ENCODE results near the gene ADGRL3. TPM values are rescaled to one million over a fixed set of nuclear protein-coding genes. Genes with fewer than 3 reads are reported as not detected.
"Not testable (repeated sequence)": the region's sequence is repeated elsewhere in the genome, so short reads cannot be mapped to it uniquely, and the experiment has no call there.

Gene ADGRL3
- total and polyA plus RNA-seq, 2 donors, result 0.82 to 2.0 TPM

- H3K4me1 ChIP-seq (ENCODE audit: control insufficient read depth in 2 of 2, insufficient read depth in 2 of 2, low read length in 2 of 2), result no peaks in the 10 kb centered on the region
- no peak overlapping the region for H3K4me3 ChIP-seq (ENCODE audit: low read length in 2 of 2)
- peaks cover 0 to 5% of the 10 kb centered on the region in 2 donors for H3K9me3 ChIP-seq (ENCODE audit: control insufficient read depth in 2 of 2, insufficient read depth in 1 of 2, low read length in 1 of 2)
- DNase-seq (ENCODE audit: low read depth in 6 of 9, low spot score in 9 of 9), result no peak
- H3K36me3 ChIP-seq (ENCODE audit: control insufficient read depth in 2 of 2, insufficient read depth in 2 of 2, low read length in 1 of 2), result no peaks in the 10 kb centered on the region
- 94% methylated on average over 2 of the region's 2 CpGs for WGBS
- H3K27ac ChIP-seq (ENCODE audit: low read depth in 1 of 2, low read length in 1 of 2), result no peak overlapping the region
- no peaks in the 10 kb centered on the region for H3K27me3 ChIP-seq (ENCODE audit: control insufficient read depth in 2 of 2, insufficient read depth in 1 of 2, low read length in 1 of 2)
Measured at GRCh38 chr4:61760820-61761219, 560.7 kb downstream of the ADGRL3 start.

DNA sequence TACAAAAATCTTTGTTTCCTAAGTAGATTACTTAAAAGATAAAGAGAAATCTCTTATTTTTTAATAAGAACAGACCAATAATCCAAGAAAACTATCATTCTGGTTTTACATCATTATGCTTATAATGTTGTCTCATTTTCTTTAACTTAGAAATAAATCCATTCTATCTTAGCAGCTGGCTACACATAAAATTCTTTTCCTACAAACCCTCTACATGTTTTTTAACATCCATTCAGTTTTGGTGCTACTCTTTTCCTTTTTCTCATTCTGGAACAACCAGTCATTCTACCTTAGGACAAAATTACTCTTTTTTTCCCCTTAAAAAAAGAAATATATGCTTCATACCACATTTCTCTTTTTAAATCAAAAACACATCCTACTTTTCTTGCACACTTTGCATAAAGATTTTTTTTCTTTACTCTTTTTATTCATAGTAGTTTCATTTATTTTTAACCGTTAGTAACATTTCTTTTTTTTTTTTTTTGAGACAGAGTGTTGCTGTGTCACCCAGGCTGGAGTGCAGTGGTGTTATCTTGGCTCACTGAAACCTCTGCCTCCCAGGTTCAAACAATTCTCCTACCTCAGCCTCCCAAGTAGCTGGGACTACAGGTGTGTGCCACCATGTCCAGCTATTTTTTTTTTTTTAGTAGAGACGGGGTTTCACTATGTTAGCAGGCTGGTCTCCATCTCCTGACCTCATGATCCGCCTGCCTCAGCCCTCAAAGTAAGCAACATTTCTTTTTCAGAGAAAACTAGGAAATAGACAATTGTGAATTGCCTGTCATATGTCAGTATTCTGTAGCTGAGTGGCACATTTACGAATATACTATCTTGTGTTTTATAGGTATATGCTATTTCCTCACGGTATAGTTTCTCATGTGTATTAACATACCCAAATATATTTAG lies 562.8 kb downstream of the ADGRL3 start:
- H3K27ac ChIP-seq (ENCODE audit: low read depth in 1 of 2, low read length in 1 of 2), result no peak overlapping the region
- H3K9me3 ChIP-seq (ENCODE audit: control insufficient read depth in 2 of 2, insufficient read depth in 1 of 2, low read length in 1 of 2), result peaks cover 0 to 5% of the 10 kb centered on the region in 2 donors
- 93% methylated on average over 5 of the region's 5 CpGs for WGBS
- no peak overlapping the region for H3K4me3 ChIP-seq (ENCODE audit: low read length in 2 of 2)
- DNase-seq (ENCODE audit: low read depth in 6 of 9, low spot score in 9 of 9), result no peak
- H3K4me1 ChIP-seq (ENCODE audit: control insufficient read depth in 2 of 2, insufficient read depth in 2 of 2, low read length in 2 of 2), result no peaks in the 10 kb centered on the region
- H3K36me3 ChIP-seq (ENCODE audit: control insufficient read depth in 2 of 2, insufficient read depth in 2 of 2, low read length in 1 of 2), result no peaks in the 10 kb centered on the region
- H3K27me3 ChIP-seq (ENCODE audit: control insufficient read depth in 2 of 2, insufficient read depth in 1 of 2, low read length in 1 of 2), result no peaks in the 10 kb centered on the region

GRCh38 chr4:61763682-61764081 lies 563.6 kb downstream of the ADGRL3 start:
- Histone ChIP-seq H3K36me3 (ENCODE audit: control insufficient read depth in 2 of 2, insufficient read depth in 2 of 2, low read length in 1 of 2) (no peaks in the 10 kb centered on the region), H3K9me3 (ENCODE audit: control insufficient read depth in 2 of 2, insufficient read depth in 1 of 2, low read length in 1 of 2) (peaks cover 0 to 5% of the 10 kb centered on the region in 2 donors), H3K4me1 (ENCODE audit: control insufficient read depth in 2 of 2, insufficient read depth in 2 of 2, low read length in 2 of 2) (no peaks in the 10 kb centered on the region), H3K4me3 (ENCODE audit: low read length in 2 of 2) (no peak overlapping the region), H3K27ac (ENCODE audit: low read depth in 1 of 2, low read length in 1 of 2) (no peak overlapping the region), H3K27me3 (ENCODE audit: control insufficient read depth in 2 of 2, insufficient read depth in 1 of 2, low read length in 1 of 2) (no peaks in the 10 kb centered on the region)
- DNase-seq (ENCODE audit: low read depth in 6 of 9, low spot score in 9 of 9), result no peak

DNA sequence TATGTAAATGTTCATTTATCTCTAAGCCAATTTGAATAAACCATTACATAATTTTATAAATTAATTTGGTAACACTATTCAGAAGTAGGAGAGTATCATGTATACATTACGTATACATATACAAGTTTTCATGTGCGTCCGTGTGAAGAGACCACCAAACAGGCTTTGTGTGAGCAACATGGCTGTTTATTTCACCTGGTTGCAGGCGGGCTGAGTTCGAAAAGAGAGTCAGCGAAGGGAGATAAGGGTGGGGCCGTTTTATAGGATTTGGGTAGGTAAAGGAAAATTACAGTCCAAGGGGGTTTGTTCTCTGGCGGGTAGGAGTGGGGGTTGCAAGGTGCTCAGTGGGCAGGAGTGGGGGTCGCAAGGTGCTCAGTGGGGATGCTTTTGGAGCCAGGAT lies 564.0 kb downstream of the ADGRL3 start:
- H3K9me3 ChIP-seq (ENCODE audit: control insufficient read depth in 2 of 2, insufficient read depth in 1 of 2, low read length in 1 of 2); H3K4me3 ChIP-seq (ENCODE audit: low read length in 2 of 2); H3K27ac ChIP-seq (ENCODE audit: low read depth in 1 of 2, low read length in 1 of 2); H3K27me3 ChIP-seq (ENCODE audit: control insufficient read depth in 2 of 2, insufficient read depth in 1 of 2, low read length in 1 of 2); H3K4me1 ChIP-seq (ENCODE audit: control insufficient read depth in 2 of 2, insufficient read depth in 2 of 2, low read length in 2 of 2); H3K36me3 ChIP-seq (ENCODE audit: control insufficient read depth in 2 of 2, insufficient read depth in 2 of 2, low read length in 1 of 2); DNase-seq (ENCODE audit: low read depth in 6 of 9, low spot score in 9 of 9): not testable (repeated sequence)
- WGBS, result 84% methylated on average over 7 of the region's 9 CpGs

- H3K27ac ChIP-seq (ENCODE audit: low read depth in 1 of 2, low read length in 1 of 2); H3K4me1 ChIP-seq (ENCODE audit: control insufficient read depth in 2 of 2, insufficient read depth in 2 of 2, low read length in 2 of 2); DNase-seq (ENCODE audit: low read depth in 6 of 9, low spot score in 9 of 9); H3K9me3 ChIP-seq (ENCODE audit: control insufficient read depth in 2 of 2, insufficient read depth in 1 of 2, low read length in 1 of 2); H3K27me3 ChIP-seq (ENCODE audit: control insufficient read depth in 2 of 2, insufficient read depth in 1 of 2, low read length in 1 of 2); H3K4me3 ChIP-seq (ENCODE audit: low read length in 2 of 2); H3K36me3 ChIP-seq (ENCODE audit: control insufficient read depth in 2 of 2, insufficient read depth in 2 of 2, low read length in 1 of 2): not testable (repeated sequence)
- WGBS, result 96% methylated on average over 12 of the region's 14 CpGs
Measured at GRCh38 chr4:61769444-61770167, 569.5 kb downstream of the ADGRL3 start.

DNA sequence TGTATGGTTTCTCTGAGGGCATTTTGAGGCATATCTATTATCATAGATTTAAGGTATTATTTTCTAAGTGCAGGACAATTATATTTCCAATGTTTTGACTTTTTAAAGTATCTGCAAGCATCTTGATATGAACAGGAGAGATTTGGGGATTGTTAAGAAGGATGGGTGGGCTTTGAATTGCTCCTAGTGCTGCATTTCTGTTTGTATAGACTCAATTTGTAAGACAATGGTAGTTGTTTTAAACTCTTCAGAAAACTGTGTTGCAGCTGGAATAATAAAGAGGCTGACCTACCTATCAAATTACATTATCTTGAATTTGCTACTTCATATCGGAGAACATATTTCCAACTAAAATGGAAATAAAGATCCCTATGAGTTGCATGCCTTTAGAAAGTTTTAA lies 570.3 kb downstream of the ADGRL3 start:
- no peaks in the 10 kb centered on the region for H3K4me1 ChIP-seq (ENCODE audit: control insufficient read depth in 2 of 2, insufficient read depth in 2 of 2, low read length in 2 of 2)
- H3K36me3 ChIP-seq (ENCODE audit: control insufficient read depth in 2 of 2, insufficient read depth in 2 of 2, low read length in 1 of 2), result no peaks in the 10 kb centered on the region
- H3K27ac ChIP-seq (ENCODE audit: low read depth in 1 of 2, low read length in 1 of 2), result no peak overlapping the region
- no peak overlapping the region for H3K4me3 ChIP-seq (ENCODE audit: low read length in 2 of 2)
- no peaks in the 10 kb centered on the region for H3K9me3 ChIP-seq (ENCODE audit: control insufficient read depth in 2 of 2, insufficient read depth in 1 of 2, low read length in 1 of 2)
- no peak for DNase-seq (ENCODE audit: low read depth in 6 of 9, low spot score in 9 of 9)
- 92% methylated on average over 1 of the region's 1 CpG for WGBS
- no peaks in the 10 kb centered on the region for H3K27me3 ChIP-seq (ENCODE audit: control insufficient read depth in 2 of 2, insufficient read depth in 1 of 2, low read length in 1 of 2)

- no peaks in the 10 kb centered on the region for H3K27me3 ChIP-seq (ENCODE audit: control insufficient read depth in 2 of 2, insufficient read depth in 1 of 2, low read length in 1 of 2)
- DNase-seq (ENCODE audit: low read depth in 6 of 9, low spot score in 9 of 9), result no peak
- H3K4me3 ChIP-seq (ENCODE audit: low read length in 2 of 2), result no peak overlapping the region
- no peaks in the 10 kb centered on the region for H3K9me3 ChIP-seq (ENCODE audit: control insufficient read depth in 2 of 2, insufficient read depth in 1 of 2, low read length in 1 of 2)
- H3K36me3 ChIP-seq (ENCODE audit: control insufficient read depth in 2 of 2, insufficient read depth in 2 of 2, low read length in 1 of 2), result no peaks in the 10 kb centered on the region
- 42% methylated on average over 1 of the region's 1 CpG for WGBS
- H3K27ac ChIP-seq (ENCODE audit: low read depth in 1 of 2, low read length in 1 of 2), result no peak overlapping the region
- no peaks in the 10 kb centered on the region for H3K4me1 ChIP-seq (ENCODE audit: control insufficient read depth in 2 of 2, insufficient read depth in 2 of 2, low read length in 2 of 2)
Measured at GRCh38 chr4:61771056-61771455, 570.9 kb downstream of the ADGRL3 start.

DNA sequence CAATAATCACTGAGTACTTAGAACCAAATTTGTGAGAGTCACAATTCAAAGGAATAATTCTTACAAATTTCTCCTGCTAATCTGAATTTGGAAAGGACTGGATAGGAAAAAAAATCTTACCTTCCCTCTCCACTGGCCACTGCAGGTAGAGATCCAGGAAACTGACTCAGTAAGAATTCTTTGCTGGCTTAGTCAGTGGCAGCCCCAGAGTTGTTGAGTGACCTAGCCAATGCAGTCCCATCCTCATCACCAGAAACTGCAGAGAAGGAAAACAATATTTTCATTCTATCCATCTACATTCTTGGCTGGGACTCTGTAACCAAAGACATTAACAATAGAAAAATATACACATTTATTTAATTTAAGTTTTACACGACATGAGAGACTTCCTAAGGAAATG lies 572.0 kb downstream of the ADGRL3 start:
- Histone ChIP-seq H3K9me3 (ENCODE audit: control insufficient read depth in 2 of 2, insufficient read depth in 1 of 2, low read length in 1 of 2) (peaks cover 0 to 2% of the 10 kb centered on the region in 2 donors), H3K4me1 (ENCODE audit: control insufficient read depth in 2 of 2, insufficient read depth in 2 of 2, low read length in 2 of 2) (no peaks in the 10 kb centered on the region), H3K27ac (ENCODE audit: low read depth in 1 of 2, low read length in 1 of 2) (no peak overlapping the region), H3K4me3 (ENCODE audit: low read length in 2 of 2) (no peak overlapping the region), H3K36me3 (ENCODE audit: control insufficient read depth in 2 of 2, insufficient read depth in 2 of 2, low read length in 1 of 2) (no peaks in the 10 kb centered on the region), H3K27me3 (ENCODE audit: control insufficient read depth in 2 of 2, insufficient read depth in 1 of 2, low read length in 1 of 2) (no peaks in the 10 kb centered on the region)
- DNase-seq (ENCODE audit: low read depth in 6 of 9, low spot score in 9 of 9), result no peak
- 75% methylated on average over 1 of the region's 1 CpG for WGBS

DNA sequence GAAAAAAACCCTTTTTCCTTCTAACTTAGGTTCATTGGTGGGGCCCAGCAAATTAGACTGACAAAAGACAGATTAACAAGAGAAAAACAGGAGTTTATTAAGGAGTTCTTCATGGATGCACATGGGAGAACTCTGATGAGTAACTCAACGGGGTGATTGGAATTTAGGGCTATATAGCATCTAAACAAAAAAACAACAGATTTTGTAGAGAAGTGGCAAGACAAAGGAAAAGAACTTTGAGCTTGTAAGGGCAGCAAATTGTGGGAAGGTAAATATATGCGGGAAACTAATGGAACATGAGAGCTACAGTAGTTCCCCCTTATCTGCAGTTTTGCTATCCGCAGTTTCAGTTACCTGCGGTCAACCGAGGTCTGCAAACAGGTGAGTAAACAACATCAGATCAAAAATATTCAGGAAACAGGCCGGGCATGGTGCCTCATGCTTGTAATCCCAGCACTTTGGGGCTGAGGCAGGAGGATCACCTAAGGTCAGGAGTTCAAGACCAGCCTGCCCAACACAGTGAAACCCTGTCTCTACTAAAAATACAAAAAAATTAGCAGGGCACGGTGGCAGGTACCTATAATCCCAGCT lies 573.6 kb downstream of the ADGRL3 start:
- DNase-seq (ENCODE audit: low read depth in 6 of 9, low spot score in 9 of 9), result no peak
- Histone ChIP-seq H3K36me3 (ENCODE audit: control insufficient read depth in 2 of 2, insufficient read depth in 2 of 2, low read length in 1 of 2) (no peaks in the 10 kb centered on the region), H3K9me3 (ENCODE audit: control insufficient read depth in 2 of 2, insufficient read depth in 1 of 2, low read length in 1 of 2) (peaks cover 0 to 3% of the 10 kb centered on the region in 2 donors), H3K4me3 (ENCODE audit: low read length in 2 of 2) (no peak overlapping the region), H3K4me1 (ENCODE audit: control insufficient read depth in 2 of 2, insufficient read depth in 2 of 2, low read length in 2 of 2) (no peaks in the 10 kb centered on the region), H3K27ac (ENCODE audit: low read depth in 1 of 2, low read length in 1 of 2) (no peak overlapping the region), H3K27me3 (ENCODE audit: control insufficient read depth in 2 of 2, insufficient read depth in 1 of 2, low read length in 1 of 2) (no peaks in the 10 kb centered on the region)
- 90% methylated on average over 7 of the region's 7 CpGs for WGBS

Data from thymus (tissue), 11 donors.